SU-DHL-6 (cell line): ENCODE results near the gene SDK1.

ENCODE experiments used
- EZH2phosphoT487 ChIP-seq: fragments of 200-600 bp; sonication (generic), shearing (Covaris generic); conservative IDR thresholded peaks from 2 replicates; pipeline ENCODE4 v1.6.1; 2018; ENCODE audit warnings: mild to moderate bottlenecking, antibody characterized with exemption, low read length, moderate library complexity, mixed read lengths
- TF ChIP-seq, protein P1 (sequence below): fragments of 200-600 bp; sonication (generic); IDR thresholded peaks from one replicate; pipeline ENCODE4 v1.5.1; 2017; ENCODE audit warnings: antibody characterized with exemption, mild to moderate bottlenecking, low read length, moderate library complexity; ENCODE audit not compliant: insufficient read depth, poor library complexity, severe bottlenecking

DNA sequence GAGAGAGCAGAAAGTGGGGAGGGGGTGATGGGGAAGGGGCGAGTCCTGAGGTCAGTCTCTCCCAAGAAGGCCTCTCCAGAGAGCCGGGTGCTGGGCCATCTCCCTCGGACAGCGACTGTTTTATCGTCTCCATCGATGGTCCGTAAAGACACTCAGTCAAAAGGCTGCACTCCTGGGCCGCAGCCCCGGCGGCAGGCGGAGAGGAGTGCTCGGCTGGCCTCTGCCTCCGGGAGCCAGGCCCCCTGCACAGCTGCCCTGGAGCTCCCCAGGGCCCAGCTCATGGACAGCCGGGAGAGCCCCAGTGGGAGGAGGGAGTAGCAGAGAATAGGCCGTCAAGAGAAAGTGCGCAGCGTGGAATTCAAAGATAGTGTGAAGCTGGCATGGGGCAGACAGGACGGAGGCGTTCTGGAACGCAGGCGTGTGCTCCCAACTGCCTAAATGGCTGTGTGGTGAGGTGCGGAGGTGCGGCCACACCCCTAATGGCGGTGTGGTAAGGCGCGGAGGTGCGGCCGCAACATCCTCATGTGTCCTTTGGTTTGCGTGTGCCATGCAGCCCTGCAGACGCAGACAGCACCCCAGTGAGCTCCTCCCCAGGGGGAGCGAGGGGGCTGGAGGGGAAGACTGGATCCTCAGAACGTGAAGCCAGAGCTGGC, 903.6 kb downstream of the SDK1 start:
- TF ChIP-seq, protein P1, sequence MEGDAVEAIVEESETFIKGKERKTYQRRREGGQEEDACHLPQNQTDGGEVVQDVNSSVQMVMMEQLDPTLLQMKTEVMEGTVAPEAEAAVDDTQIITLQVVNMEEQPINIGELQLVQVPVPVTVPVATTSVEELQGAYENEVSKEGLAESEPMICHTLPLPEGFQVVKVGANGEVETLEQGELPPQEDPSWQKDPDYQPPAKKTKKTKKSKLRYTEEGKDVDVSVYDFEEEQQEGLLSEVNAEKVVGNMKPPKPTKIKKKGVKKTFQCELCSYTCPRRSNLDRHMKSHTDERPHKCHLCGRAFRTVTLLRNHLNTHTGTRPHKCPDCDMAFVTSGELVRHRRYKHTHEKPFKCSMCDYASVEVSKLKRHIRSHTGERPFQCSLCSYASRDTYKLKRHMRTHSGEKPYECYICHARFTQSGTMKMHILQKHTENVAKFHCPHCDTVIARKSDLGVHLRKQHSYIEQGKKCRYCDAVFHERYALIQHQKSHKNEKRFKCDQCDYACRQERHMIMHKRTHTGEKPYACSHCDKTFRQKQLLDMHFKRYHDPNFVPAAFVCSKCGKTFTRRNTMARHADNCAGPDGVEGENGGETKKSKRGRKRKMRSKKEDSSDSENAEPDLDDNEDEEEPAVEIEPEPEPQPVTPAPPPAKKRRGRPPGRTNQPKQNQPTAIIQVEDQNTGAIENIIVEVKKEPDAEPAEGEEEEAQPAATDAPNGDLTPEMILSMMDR, result no peak
- no peak for TF ChIP-seq EZH2phosphoT487
